Measurements from ENCODE around the gene HHAT. TPM values are rescaled to one million over a fixed set of nuclear protein-coding genes. Genes with fewer than 3 reads are reported as not detected.

HHAT gene
- total RNA-seq, 1 experiment from 2014 or later, result 4.6 TPM

GRCh38 chr1:210487021-210487420 is 158.3 kb downstream of the HHAT start:
- intact Hi-C loops (cut with micrococcal nuclease), result no loop called here
- Mint-ChIP-seq H3K27ac (ENCODE audit: low read depth, unreplicated experiment) (no peak overlapping the region), H3K4me3 (ENCODE audit: unreplicated experiment) (no peak overlapping the region), H3K9me3 (ENCODE audit: unreplicated experiment) (no peaks in the 10 kb centered on the region), H3K36me3 (ENCODE audit: insufficient read depth, unreplicated experiment) (no peaks in the 10 kb centered on the region), H3K27me3 (ENCODE audit: insufficient read depth, unreplicated experiment) (peaks cover 12% of the 10 kb centered on the region), H3K4me1 (ENCODE audit: insufficient read depth, unreplicated experiment) (no peaks in the 10 kb centered on the region)
- TF ChIP-seq CTCF (IDR thresholded peaks at IDR 0.05; ENCODE audit: unreplicated experiment), result no peak
- ChIA-PET POLR2A (interaction anchor here (1.0 kb wide), 1 partner anchor 27 kb away, joined by 4 read pairs; no protein-coding TSS in a partner anchor), CTCF (interaction anchor here (0.6 to 1.2 kb wide), 5 partner anchors 12 to 648 kb away, joined by 3 to 7 read pairs (median 3); no protein-coding TSS in a partner anchor)
- no TSS peak for BruUV-seq (replicated peaks)
- DNase-seq (ENCODE audit: unreplicated experiment), result no peak

GRCh38 chr1:210489491-210489890 is 160.8 kb downstream of the HHAT start:
- TF ChIP-seq CTCF (IDR thresholded peaks at IDR 0.05; ENCODE audit: unreplicated experiment), result no peak
- DNase-seq (ENCODE audit: unreplicated experiment), result no peak
- intact Hi-C loops (cut with micrococcal nuclease), result no loop called here
- Mint-ChIP-seq H3K27ac (ENCODE audit: low read depth, unreplicated experiment) (no peak overlapping the region), H3K4me1 (ENCODE audit: insufficient read depth, unreplicated experiment) (no peaks in the 10 kb centered on the region), H3K27me3 (ENCODE audit: insufficient read depth, unreplicated experiment) (peaks cover 12% of the 10 kb centered on the region), H3K9me3 (ENCODE audit: unreplicated experiment) (no peaks in the 10 kb centered on the region), H3K36me3 (ENCODE audit: insufficient read depth, unreplicated experiment) (no peaks in the 10 kb centered on the region), H3K4me3 (ENCODE audit: unreplicated experiment) (no peak overlapping the region)
- ChIA-PET POLR2A (no interaction called here), CTCF (interaction anchor here (0.6 to 1.6 kb wide), 10 partner anchors 7 to 1215 kb away, joined by 3 to 9 read pairs (median 3); no protein-coding TSS in a partner anchor)
- BruUV-seq (replicated peaks), result no TSS peak

- H3K36me3 Mint-ChIP-seq (ENCODE audit: insufficient read depth, unreplicated experiment), result no peaks in the 10 kb centered on the region
- intact Hi-C loops (cut with micrococcal nuclease), result no loop called here
- peaks cover 12% of the 10 kb centered on the region for H3K27me3 Mint-ChIP-seq (ENCODE audit: insufficient read depth, unreplicated experiment)
- POLR2A ChIA-PET, result no interaction called here
- CTCF ChIA-PET, result no interaction called here
- no peaks in the 10 kb centered on the region for H3K9me3 Mint-ChIP-seq (ENCODE audit: unreplicated experiment)
- no peak for TF ChIP-seq CTCF (IDR thresholded peaks at IDR 0.05; ENCODE audit: unreplicated experiment)
- no peak overlapping the region for H3K4me3 Mint-ChIP-seq (ENCODE audit: unreplicated experiment)
- no peak for DNase-seq (ENCODE audit: unreplicated experiment)
- no TSS peak for BruUV-seq (replicated peaks)
- no peaks in the 10 kb centered on the region for H3K4me1 Mint-ChIP-seq (ENCODE audit: insufficient read depth, unreplicated experiment)
- H3K27ac Mint-ChIP-seq (ENCODE audit: low read depth, unreplicated experiment), result no peak overlapping the region
These were observed 162.1 kb downstream of the HHAT start for GRCh38 chr1:210490781-210491180.

GRCh38 chr1:210496063-210496462 is 167.4 kb downstream of the HHAT start:
- ChIA-PET POLR2A (no interaction called here), CTCF (no interaction called here)
- Mint-ChIP-seq H3K27ac (ENCODE audit: low read depth, unreplicated experiment) (no peak overlapping the region), H3K27me3 (ENCODE audit: insufficient read depth, unreplicated experiment) (no peaks in the 10 kb centered on the region), H3K4me1 (ENCODE audit: insufficient read depth, unreplicated experiment) (no peaks in the 10 kb centered on the region), H3K4me3 (ENCODE audit: unreplicated experiment) (no peak overlapping the region), H3K36me3 (ENCODE audit: insufficient read depth, unreplicated experiment) (no peaks in the 10 kb centered on the region), H3K9me3 (ENCODE audit: unreplicated experiment) (no peaks in the 10 kb centered on the region)
- intact Hi-C loops (cut with micrococcal nuclease), result no loop called here
- BruUV-seq (replicated peaks), result no TSS peak
- no peak for TF ChIP-seq CTCF (IDR thresholded peaks at IDR 0.05; ENCODE audit: unreplicated experiment)
- no peak for DNase-seq (ENCODE audit: unreplicated experiment)
